Fibroblast of mammary gland (primary cell): ENCODE measurements around the gene PPP1R13L.

ENCODE experiments used
- DNase-seq: peaks from one replicate; pipeline ENCODE4 v3.0.0-alpha.2; 2010; ENCODE audit warnings: low read depth
- H3K4me3 ChIP-seq: 2 replicates; pipeline ENCODE4 v1.5.1; 2011; ENCODE audit warnings: low read depth, mild to moderate bottlenecking, low read length, moderate library complexity; ENCODE audit not compliant: control insufficient read depth
- CTCF ChIP-seq: conservative IDR thresholded peaks from 2 replicates; pipeline ENCODE4 v1.5.1; 2011; ENCODE audit warnings: low read depth, low read length, inconsistent platforms; ENCODE audit not compliant: control insufficient read depth, insufficient read depth

PPP1R13L gene

GRCh38 chr19:45348367-45349125, 56.3 kb downstream of the PPP1R13L start:
- no peak for DNase-seq
- no peak for TF ChIP-seq CTCF
- no peak overlapping the region for H3K4me3 ChIP-seq

GRCh38 chr19:45347570-45348366, 57.1 kb downstream of the PPP1R13L start:
- no peak overlapping the region for H3K4me3 ChIP-seq
- TF ChIP-seq CTCF: no peak
- no peak for DNase-seq

DNA sequence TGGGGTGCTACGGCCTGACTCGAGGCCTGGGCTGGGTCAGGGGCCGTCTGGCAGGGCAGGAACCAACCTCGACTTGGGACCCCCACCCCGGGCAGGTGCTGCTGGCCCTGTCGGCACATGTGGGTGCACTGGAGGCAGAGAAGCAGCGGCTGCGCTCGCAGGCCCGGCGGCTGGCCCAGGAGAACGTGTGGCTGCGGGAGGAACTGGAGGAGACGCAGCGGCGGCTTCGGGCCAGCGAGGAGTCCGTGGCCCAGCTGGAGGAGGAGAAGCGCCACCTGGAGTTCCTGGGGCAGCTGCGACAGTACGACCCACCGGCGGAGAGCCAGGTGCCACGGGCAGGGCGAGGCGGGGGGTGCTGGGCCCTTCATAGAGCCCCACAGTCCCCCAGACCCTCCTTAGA, 58.4 kb downstream of the PPP1R13L start:
- DNase-seq: no peak
- no peak overlapping the region for H3K4me3 ChIP-seq

DNA sequence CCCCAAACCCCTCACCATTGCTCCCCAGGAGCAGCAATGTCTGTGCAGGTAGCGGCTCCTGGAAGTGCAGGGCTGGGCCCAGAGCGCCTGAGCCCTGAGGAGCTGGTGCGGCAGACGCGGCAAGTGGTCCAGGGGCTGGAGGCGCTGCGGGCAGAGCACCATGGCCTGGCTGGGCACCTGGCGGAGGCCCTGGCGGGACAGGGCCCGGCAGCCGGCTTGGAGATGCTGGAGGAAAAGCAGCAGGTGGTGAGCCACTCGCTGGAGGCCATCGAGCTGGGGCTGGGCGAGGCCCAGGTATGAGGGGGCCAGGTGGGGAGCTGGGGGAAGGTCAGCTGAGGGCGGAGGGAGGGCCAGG, 59.4 kb downstream of the PPP1R13L start:
- no peak for TF ChIP-seq CTCF
- no peak overlapping the region for H3K4me3 ChIP-seq
- DNase-seq: no peak

More for the DNA sequence above, 58.4 kb downstream of the PPP1R13L start:
- no peak for TF ChIP-seq CTCF

GRCh38 chr19:45344621-45345505, 60.0 kb downstream of the PPP1R13L start:
- TF ChIP-seq CTCF: no peak
- no peak for DNase-seq
- H3K4me3 ChIP-seq: no peak overlapping the region

- H3K4me3 ChIP-seq: no peak overlapping the region
- no peak for TF ChIP-seq CTCF
- DNase-seq: no peak
These were observed 62.0 kb downstream of the PPP1R13L start for GRCh38 chr19:45342911-45343310.
